Measurements from ENCODE around the gene C11orf21.

C11orf21 gene

DNA sequence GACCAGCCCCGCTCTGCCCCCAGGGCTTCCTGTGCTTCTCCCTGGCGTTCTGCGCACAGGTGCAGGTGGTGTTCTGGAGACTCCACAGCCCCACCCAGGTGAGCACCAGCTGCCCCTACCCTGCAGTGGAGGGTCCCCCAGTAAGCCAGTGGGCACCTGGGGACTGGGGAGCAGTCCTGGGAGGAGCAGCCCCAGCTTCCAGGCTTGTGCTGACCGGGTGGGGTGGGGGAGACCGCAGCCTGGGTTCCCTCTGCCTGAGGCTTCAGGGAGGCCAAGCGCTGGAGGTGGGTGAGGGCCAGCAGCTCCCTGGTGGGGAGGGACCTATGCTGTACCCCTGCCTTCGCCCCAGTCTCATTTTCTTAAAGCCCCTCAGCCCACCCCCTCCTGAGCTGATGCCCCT, 7.0 kb upstream of the C11orf21 start:
- DNase-seq: no peak
- no peak for ATAC-seq

DNA sequence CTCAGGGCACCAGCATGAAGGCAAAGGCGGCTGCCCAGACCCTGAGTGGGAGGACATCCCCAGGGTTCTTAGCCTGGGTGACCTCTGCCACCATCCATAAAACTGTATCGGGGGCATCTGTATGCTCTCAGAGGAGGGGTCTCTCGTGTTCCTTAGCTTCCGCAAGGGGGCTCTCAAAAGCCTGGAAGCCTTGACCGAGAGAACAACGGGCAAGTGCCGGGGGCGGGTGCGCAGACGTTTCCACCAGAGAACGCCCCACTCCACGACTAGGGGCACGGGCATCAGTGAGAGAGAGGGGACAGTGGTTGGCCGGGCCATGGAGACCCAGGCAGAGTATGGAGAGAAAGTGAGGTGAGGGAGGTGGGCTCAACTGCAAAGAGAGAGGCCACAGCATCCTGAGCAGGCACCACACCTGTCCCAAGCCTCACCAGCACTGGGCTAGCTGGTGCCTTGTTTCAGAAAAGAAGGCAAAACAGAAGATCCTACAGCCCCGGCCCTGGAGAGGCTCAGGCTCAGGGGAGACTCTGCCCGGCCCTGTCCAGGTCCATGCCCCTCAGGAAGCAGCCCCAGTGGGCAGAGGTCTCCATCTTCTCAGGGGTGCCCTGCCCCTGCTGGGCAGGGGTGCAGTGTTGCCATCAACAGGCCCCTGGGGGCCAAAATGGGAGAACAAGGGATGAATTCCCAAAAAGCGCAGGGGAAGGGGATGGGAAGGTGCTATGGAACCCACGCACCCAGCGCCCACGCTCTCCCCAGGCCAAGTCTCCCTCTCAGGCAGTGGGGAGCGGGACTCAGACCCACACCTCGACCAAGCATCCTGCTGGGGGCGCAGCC, 6.0 kb upstream of the C11orf21 start:
- DNase-seq (no peak), ATAC-seq (no peak)

DNA sequence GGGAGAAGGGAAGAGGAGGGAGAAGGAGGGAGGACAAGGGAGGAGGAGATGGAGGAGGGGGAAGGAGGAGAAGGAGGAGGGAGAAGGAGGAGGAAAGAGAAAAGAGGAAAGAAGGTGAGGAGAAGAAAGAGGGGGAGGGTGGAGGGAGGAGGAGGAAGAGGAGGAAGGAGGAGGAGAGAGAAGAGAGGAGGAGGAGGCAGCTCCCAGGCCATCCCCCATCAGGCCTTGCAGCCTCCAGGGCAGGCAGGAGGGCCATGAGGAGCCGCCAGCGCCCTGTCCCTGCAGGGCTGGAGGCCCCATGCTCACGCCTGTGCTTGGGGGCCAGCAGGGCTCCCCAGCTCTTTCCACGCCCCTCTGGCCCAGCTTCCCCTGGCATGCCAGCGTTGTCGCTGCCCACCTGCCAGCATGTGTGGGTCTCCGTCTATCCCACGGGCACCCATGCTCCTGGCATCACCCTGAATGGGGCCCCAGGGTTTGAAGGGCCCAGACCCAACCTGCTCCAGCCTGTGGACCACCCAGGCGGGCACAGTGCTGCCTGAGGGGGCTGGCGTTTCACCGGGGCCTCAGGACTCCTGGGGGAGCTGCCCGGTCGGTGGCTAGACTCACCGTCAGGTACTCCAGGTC, 5.3 kb upstream of the C11orf21 start:
- ATAC-seq: no peak
- DNase-seq: no peak

DNA sequence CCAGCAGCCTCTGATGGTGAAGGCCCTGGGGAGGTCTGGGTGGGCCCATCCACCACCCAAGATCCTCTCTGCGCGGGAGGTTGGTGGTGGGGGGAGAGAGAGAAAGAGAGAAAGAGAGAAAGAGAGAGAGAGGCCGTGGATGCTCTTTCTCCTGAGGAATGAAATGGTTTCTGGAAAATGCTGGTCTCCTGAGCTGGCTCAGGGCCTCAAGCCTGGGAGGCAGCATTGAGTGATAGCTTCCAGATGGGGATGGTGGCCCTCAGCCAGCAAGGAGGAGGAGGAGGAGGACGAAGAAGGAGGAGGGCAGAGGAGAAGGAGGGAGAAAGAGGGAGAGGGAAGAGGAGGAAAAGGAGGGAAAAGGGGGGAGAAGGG, 4.7 kb upstream of the C11orf21 start:
- DNase-seq: no peak
- no peak for ATAC-seq

DNA sequence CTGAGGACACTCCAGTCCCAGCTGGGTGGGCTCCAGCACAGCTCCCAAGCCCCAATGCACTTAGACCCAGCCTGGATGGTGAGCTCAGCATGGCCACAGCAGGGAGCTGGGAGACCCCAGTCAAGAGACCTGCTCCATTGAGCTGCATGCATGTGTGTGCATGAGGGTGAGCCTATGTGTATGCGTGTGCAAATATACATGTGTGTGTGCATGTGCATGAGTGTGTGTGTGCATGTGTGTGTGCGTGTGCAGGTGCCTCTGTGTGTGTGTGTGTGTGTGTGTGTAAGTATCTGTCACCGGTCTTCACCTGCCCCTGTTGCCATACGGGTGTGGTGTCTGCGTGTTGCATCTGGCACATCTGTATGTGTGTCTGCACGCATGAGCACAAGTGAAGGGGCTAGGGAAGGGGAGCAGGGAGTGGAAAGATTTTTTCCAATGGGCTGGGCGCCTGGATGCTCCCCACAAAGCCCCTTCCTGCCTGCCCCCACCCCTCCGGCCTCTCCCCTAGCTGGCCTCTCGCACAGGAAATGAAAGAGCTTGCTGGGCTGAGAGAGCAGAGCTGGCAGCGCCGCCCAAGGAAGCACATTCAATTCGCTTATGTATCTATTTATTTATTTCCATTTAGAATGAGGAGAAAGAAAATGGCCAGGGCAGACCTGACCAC, 4.2 kb upstream of the C11orf21 start:
- ATAC-seq (no peak), DNase-seq (peak; percentile 39)

DNA sequence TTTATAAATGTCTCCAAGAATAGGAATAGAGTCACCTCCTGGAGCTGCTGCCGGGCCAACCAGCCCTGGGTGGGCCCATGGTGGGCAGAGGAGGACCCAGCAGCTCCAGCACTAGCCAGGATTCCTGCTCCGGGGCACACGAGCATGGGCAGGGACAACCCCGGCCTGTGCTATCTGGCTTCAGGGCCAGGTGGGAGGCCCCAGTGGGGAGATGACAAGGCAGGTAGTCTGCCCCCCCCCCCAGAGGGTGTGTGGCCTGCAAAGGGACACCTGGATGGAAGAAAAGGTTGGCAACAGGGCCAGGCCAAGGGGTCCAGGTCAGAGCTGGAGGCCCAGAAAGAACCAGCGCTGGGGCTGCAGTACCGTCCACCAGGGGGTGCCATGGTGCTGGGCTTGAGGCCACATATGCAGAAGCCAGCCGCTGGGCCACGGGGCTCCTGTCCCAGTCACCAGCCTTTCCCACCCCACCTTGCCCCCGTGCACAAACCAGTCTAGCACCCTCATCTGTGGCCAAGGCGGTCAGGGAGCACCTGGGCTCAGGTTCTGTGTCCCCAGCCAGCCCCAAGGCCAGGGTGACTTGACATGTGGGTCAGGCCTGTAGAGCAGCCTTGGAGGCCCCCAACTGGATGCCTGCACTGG, 3.5 kb upstream of the C11orf21 start:
- peak; percentile 41 for ATAC-seq

DNA sequence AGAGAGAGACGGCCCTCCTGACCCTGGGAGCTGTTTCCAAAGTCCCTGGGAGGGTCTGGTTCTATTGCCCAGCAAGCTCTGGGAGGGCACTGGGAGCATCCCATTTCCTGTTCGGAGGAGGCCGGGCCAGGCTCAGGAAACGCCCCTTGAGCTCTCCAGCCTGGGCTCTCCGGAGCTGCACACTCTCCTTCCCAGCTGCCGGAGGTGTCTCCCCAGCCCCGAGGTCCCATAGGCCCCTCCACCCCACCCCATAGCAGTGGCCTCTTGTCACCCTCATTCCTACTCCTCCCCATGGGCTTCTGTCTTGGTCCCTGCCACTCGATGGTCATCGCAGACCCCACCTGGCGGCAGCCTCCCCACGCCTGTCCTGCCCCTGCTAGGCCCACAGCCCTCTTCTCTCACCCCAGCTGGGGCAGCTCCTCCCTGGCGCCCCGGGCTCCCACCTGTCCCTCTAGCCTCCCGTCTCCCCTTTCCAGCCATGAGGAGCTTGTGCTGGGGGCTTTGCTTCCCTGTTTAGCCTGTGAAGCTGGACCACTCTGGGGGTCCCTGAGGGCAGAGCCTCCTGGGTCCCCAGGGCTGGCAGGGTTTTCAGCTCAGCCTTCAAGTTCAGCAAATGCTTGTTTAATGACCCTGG, 2.9 kb upstream of the C11orf21 start:
- DNase-seq: no peak
- no peak for ATAC-seq

More for the DNA sequence above, 3.5 kb upstream of the C11orf21 start:
- peak; percentile 95 for DNase-seq

DNA sequence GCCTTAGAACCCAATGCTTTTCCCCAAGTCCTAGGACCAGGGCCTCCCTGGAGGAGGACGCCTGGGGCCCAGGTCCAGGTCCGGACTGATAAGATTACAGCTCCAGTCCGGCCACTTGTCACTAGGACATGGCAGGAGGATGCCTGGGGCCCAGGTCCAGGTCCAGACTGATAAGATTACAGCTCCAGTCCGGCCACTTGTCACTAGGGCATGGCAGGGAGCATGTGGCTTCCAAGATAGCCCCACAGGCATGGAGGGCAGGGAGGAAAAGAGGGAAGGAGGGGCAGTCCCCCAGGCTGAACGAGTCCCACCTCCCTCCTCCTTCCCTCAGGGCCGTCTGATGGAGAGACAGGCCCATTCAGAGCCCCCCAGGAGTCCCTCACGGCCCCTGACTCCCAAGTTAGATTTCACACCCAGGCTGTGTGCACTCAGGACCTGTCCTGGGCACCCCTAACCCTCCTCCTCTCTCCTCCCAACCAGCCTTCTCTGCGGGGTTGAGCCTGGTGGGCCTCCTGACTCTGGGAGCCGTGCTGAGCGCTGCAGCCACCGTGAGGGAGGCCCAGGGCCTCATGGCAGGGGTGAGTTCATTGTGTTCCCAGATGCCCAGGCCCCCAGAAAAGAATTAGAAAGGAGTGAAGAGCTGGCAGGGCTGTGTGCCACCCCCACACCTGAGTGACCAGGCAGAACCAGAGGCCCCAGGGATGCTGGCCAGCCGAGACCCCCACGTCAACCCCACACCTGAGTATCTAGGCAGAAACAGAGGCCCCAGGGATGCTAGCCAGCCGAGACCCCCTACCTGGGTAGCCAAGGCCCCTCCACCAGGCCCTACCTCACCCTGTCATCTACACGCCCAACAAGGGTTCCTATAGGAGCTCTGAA, 2.1 kb upstream of the C11orf21 start:
- no peak for ATAC-seq
- no peak for DNase-seq

DNA sequence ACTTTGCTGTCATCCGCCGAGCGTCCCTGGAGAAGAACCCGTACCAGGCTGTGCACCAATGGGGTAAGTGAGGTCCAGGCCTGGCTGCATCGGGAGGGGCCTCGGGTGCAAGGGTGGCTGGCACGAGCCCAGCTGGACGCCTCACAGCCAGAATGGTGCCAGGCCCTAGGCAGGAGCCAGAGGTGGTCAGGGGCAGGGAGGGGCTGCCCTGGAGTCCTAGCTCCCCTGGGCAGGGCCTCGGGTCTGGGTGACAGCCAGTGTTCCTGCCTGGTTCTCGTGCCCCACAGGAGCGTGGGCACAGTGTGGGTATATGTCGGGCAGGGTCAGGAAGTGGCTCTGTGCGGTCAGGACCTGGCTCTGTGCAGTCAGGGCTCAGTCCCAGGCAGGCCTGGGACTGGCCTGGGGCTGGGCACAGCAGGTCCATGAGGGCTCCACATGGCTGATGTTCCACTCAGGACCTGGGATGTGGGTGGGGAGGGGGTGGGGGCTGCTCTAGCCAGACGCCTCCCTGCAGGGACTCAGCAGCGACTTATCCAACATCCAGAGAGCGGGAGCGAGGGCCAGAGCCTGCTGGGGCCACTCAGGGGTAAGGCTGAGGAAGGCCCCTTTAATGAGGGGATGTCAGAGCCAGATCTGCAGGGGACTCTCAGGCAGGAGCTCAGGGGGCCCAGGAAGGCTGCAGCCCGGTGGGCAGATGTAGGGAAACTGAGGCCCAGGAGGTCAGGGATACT, 1.3 kb upstream of the C11orf21 start:
- no peak for ATAC-seq
- DNase-seq: no peak

DNA sequence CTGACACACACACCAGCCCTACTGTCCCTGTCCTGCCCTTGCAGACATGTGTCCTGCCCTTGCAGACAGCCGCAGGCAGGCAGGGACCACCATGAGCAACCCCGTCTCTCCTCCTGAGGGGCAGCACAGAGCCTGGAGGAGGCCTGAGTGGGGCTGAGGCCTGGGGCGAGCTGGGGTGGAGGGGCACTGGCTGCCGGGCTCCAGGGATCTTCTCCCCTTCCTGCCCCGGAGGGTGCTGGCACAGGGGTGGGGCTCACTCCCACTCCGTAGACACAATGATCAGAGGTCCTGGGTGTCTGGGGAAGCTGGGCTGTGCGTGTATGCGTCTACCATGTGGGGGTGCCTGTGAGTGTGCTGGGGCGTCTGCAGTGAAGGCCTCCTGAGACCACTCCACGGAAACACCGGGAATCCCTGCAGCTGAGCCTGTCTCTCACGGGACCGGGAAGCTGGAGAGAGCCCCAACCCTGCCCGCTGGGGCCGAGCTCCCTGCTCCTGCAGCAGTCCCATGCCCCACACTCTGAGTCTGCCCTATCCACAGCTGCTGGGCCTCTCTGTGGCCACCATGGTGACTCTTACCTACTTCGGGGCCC, 683 bp upstream of the C11orf21 start:
- ATAC-seq (peak; percentile 15), DNase-seq (peak; percentile 48)

DNA sequence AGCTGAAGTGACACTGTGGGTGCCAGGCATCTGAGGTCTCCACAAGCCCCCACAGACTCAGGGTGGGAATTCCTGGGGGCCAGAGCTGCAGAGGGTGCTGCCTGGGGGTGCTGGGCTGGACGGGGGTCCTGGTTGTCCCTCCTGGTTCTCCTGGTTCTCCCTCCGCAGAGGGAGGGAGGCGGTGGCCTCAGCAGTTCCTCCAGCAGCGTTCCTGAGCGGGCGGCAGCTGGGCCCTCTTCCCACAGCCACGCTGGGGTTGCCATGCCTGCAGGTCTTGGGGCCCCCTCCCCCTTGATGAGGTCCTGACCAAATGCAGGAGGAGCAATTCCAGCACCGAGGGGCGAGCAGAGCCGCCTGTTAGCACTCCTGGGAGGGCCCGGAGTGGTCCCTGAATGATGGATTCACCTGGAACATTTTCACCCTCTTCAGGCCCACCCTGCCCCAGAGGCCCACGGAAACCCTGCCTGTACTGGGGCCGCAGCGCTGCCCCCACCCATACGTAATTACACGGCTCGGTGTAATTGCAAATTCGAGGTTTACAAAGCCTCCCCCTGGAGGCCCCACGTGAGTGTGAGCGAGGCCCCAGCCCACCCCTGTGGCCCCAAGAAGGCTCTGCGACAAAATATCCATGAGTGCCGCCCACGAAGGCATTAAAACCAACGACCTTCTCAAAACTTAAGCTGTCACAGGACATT, 635 bp downstream of the C11orf21 start:
- ATAC-seq: peak; percentile 15
- peak; percentile 54 for DNase-seq

DNA sequence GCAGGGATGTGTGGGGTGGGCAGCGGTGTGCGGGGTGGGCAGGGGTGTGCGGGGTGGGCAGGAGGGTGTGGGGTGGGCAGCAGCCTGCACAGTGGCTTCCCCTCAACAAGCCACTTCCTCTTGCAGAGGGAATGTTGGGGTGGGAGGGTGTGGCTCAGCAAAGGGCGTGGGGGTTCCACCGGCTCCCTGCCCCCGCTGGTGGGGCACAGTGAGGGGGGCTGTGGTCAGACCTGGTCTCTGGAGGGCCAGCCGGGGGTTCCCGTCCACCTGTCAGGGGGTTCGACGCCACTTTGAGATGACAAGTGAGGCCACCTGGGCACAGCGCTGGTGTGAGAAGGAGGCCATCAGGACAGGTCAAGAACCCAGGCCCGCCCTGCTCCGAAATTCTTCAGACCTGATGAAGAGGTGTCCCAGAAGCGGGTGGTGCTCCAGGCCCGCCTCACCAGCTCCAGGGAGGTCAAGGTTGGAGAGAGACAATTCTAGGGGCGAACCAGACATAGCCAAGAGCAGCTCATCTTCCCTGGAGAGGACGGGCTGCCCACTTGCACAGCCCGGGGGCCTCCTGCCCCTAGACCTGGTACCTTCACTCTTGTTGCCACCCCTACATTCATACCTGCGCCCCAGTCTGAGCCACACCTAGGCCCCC, 1.3 kb downstream of the C11orf21 start:
- ATAC-seq (no peak), DNase-seq (no peak)

DNA sequence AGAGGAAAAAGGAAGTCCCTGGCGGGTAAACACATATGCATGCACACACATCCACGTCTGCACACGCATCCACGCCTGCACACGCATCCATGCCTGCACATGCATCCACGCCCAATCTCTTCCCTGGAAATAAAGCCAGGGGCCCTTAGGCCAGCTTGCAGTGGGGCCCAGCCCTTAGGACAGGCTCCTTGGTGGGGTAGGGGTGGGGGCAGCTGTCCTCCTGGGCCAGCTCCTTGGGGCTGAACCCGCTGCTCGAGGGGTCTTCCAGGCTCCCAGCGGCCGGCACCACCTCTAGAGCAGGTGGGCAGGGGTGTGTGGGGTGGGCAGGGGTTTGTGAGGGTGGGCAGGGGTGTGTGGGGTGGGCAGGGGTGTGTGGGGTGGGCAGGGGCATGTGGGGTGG, 1.9 kb downstream of the C11orf21 start:
- DNase-seq: no peak
- no peak for ATAC-seq

DNA sequence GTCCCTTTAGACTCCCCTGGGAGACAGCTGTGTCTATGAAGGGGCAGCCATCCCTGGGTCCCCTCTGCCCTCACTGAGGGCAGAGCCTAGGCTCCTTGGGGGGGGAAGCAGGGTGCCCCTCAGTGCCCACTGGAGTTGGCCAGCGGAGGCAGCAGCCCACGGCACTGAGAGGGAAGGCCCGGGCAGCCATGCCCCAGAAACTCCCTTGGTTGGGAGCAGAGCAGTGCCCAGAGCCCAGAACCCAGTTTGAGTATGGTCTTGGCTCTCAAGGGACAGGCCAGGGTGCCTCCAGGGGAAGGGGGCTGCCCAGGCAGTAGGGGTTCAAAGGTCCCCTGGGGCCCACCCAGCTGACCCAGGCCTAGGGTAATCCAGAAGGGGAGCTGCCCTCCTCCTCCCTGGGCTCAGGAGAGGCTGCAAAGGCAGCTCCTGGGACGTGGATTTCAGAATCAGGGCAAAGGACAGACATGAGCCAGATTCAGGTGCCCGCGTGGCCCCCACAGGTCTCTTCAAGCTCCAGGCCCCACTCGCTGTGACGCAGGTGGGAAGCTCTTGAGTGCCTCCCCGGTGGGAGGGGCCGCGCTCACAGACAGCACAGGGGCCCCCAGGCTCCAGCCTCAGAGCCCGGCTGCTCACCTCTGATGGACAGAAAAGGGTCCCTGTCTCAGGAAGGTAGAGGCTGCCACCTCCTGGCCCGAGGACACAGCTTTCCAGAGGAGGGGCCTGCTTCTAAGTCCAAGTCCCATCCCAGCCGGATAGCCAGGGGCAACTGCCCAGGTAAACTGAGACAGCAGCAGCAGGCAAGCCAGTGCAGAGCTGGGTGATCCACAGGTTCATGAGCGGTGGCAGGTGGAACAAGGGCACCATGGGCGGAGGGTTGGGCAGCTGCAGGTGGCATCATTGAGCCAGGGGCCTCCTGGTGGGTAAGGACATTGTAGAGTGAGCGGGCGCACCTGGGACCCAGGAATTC, 2.6 kb downstream of the C11orf21 start:
- ATAC-seq (no peak), DNase-seq (peak; percentile 55)

DNA sequence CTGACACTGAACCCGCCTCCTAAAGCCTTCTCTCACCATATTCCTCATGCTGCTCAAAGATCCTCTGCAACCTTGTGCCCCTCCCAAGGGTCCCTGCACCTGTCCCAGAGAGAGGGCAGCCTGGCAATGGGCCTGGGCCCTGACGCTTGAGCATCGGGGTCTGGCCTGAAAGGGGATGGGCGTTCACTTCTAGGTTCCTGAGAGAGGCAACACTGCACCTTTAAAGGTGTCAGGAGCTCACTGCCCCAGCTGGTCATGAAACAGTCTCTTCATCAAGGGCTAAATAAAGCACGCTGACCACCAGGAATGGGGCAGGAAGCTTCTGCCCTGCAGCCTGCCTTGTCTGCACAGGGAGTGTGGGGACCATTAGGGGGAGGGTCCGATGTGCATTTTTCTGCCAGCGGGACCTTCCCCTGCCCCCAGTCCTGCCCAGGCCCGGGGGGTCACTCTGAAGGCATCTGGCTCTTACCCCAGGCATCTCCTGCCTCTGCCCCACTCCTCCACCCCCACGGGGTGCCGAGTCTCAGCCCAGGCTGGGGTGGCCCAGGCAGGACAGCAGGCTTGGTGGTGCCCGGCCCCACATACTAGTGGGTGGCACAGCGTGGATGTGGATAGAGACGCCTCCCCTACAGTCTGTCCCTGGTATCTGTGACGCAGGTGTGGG, 3.5 kb downstream of the C11orf21 start:
- no peak for DNase-seq
- ATAC-seq: no peak

DNA sequence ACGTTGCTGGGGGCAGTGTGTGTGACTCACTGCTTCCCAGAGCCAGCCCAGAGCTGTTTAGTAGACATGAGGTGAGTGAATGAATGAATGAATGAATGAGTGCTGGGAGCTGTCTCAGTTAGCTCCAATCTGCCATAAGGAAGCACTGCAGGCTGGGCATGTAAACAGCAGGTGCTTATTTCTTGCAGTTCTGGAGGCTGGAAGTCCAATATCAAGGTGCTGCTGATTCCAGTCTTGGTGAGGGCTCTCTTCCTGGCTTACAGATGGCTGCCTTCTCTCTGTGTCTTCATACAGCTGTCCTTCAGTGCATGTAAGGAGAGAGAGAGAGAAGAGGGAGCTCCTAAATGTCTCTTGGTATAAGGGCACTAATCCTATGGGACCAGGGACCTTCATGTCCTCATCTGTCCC, 4.1 kb downstream of the C11orf21 start:
- ATAC-seq: no peak
- DNase-seq: no peak

DNA sequence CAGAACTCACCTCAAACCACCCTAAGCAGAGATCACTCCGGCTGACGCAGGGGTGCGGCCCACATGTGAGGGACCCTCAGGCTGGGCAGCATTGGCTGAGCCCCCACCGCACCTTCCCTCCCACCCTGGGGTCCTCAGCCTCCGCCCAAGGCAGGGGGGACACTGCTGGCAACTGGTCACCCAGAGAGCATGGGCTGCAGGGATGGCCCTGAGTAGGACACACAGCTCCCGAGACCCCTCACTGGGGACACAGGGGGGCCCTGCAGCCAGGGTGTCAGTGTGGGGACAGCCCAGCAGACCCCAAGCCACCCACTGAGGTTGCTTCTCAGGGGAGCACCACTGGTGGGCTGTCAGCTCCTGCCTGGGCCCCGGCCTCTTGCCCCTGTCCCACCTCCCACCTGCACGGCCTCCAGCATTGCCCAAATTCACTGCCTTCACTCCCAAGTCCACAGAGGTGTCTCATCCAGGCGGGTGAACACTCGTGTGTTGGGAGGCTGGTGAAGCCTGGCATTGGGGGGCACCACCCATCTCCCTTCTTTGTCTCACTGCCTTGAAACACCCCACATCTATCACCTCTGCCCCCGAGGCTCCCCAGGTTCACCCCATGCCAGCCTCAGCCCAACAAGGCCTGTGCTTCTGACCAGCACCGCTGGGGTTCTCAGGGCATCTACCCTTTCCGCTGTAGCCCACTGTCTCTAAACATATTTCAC, 4.7 kb downstream of the C11orf21 start:
- DNase-seq (no peak), ATAC-seq (no peak)
